Jurkat, Clone E6-1 (cell line): ENCODE measurements around the gene CARS2.

Experiments
- DNase-seq: peaks from one replicate; pipeline ENCODE4 v3.0.0-alpha.2; 2011; ENCODE audit warnings: low read depth, low spot score
- H3K4me3 ChIP-seq: 2 replicates; pipeline ENCODE4 v1.5.1; 2011; ENCODE audit warnings: mild to moderate bottlenecking, low read length, control low read depth, moderate library complexity

Gene CARS2

GRCh38 chr13:110628952-110629701, 76.8 kb downstream of the CARS2 start:
- DNase-seq, result no peak
- H3K4me3 ChIP-seq, result no peak overlapping the region

GRCh38 chr13:110628477-110628793, 77.5 kb downstream of the CARS2 start:
- DNase-seq, result no peak
- H3K4me3 ChIP-seq, result no peak overlapping the region

- H3K4me3 ChIP-seq, result no peak overlapping the region
- DNase-seq, result no peak
Measured at GRCh38 chr13:110627761-110628476, 78.0 kb downstream of the CARS2 start.

- no peak overlapping the region for H3K4me3 ChIP-seq
Measured at GRCh38 chr13:110627351-110627750, 78.6 kb downstream of the CARS2 start.

GRCh38 chr13:110626521-110626920, 79.4 kb downstream of the CARS2 start:
- no peak overlapping the region for H3K4me3 ChIP-seq
- DNase-seq, result no peak

More at GRCh38 chr13:110627351-110627750, 78.6 kb downstream of the CARS2 start:
- DNase-seq, result no peak

GRCh38 chr13:110625771-110626321, 80.1 kb downstream of the CARS2 start:
- H3K4me3 ChIP-seq, result no peak overlapping the region
- DNase-seq, result no peak

GRCh38 chr13:110624766-110625756, 80.9 kb downstream of the CARS2 start:
- H3K4me3 ChIP-seq, result no peak overlapping the region
- no peak for DNase-seq

GRCh38 chr13:110620596-110620995, 85.3 kb downstream of the CARS2 start:
- no peak overlapping the region for H3K4me3 ChIP-seq
- DNase-seq, result no peak

GRCh38 chr13:110618780-110619179, 87.1 kb downstream of the CARS2 start:
- no peak for DNase-seq
- H3K4me3 ChIP-seq, result no peak overlapping the region

GRCh38 chr13:110618167-110618566, 87.7 kb downstream of the CARS2 start:
- no peak for DNase-seq
- no peak overlapping the region for H3K4me3 ChIP-seq

GRCh38 chr13:110617321-110618072, 88.4 kb downstream of the CARS2 start:
- no peak for DNase-seq
- no peak overlapping the region for H3K4me3 ChIP-seq

- peak; percentile 53 for DNase-seq
- peak overlapping the region; percentile 80 for H3K4me3 ChIP-seq
Measured at GRCh38 chr13:110616103-110617101, 89.5 kb downstream of the CARS2 start.

- peak within 1 kb of the TSS; percentile 80 for H3K4me3 ChIP-seq
- DNase-seq, result peak; percentile 90
Measured at GRCh38 chr13:110615322-110616102, 90.4 kb downstream of the CARS2 start, which contains the start of gene NAXD. TSS of gene NAXD (plus strand) at chr13:110615545. CDS start at chr13:110615602, 57 bp downstream.

GRCh38 chr13:110615005-110615321, 91.0 kb downstream of the CARS2 start:
- peak overlapping the region; percentile 80 for H3K4me3 ChIP-seq
- DNase-seq, result no peak

- no peak for DNase-seq
- no peak overlapping the region for H3K4me3 ChIP-seq
Measured at GRCh38 chr13:110610955-110611595, 94.8 kb downstream of the CARS2 start.

- no peak for DNase-seq
- no peak overlapping the region for H3K4me3 ChIP-seq
Measured at GRCh38 chr13:110607675-110608224, 98.2 kb downstream of the CARS2 start.
